ENCODE results near the gene SLC35E3.
"Not testable (repeated sequence)": the region's sequence is repeated elsewhere in the genome, so short reads cannot be mapped to it uniquely, and the experiment has no call there.

Gene SLC35E3

GRCh38 chr12:68815232-68815927 lies 69.4 kb downstream of the SLC35E3 start:
- no peak for DNase-seq

- DNase-seq: no peak
Observed at GRCh38 chr12:68815928-68816800, 70.2 kb downstream of the SLC35E3 start.

- DNase-seq: not testable (repeated sequence)
Observed at GRCh38 chr12:68819481-68819880, 73.5 kb downstream of the SLC35E3 start.

GRCh38 chr12:68821357-68822188 lies 75.6 kb downstream of the SLC35E3 start:
- no peak for DNase-seq

GRCh38 chr12:68823696-68824095 lies 77.7 kb downstream of the SLC35E3 start:
- DNase-seq: no peak

GRCh38 chr12:68824131-68824530 lies 78.2 kb downstream of the SLC35E3 start:
- DNase-seq: no peak

GRCh38 chr12:68824597-68825250 lies 78.7 kb downstream of the SLC35E3 start:
- no peak for DNase-seq

- no peak for DNase-seq
Observed at GRCh38 chr12:68825569-68826217, 79.7 kb downstream of the SLC35E3 start.

GRCh38 chr12:68827895-68828671 lies 82.1 kb downstream of the SLC35E3 start:
- DNase-seq: no peak

GRCh38 chr12:68828672-68829068 lies 82.7 kb downstream of the SLC35E3 start:
- DNase-seq: no peak

Data from NCI-H1092 (cell line).